ENCODE measurements around the gene CRTAC1.

GRCh38 chr10:97896756-97897358, 133.6 kb downstream of the CRTAC1 start:
- TF ChIP-seq EZH2 (IDR thresholded peaks at IDR 0.05; ENCODE audit: insufficient read depth, low read length), result no peak
- TF ChIP-seq CTCF (IDR thresholded peaks at IDR 0.05; ENCODE audit: insufficient read depth, low read depth, low read length), result no peak

Data from astrocyte (in vitro differentiated cells and primary cell).